CD4-positive, alpha-beta T cell treated with Interleukin-2 at 100 ng/mL for 4 hours (primary cell): Measurements from ENCODE around the gene DPF3.

Source experiments
- DNase-seq: peaks from one replicate; pipeline ENCODE4 v3.0.0-alpha.2; 2020; ENCODE audit warnings: low spot score

DPF3 gene

GRCh38 chr14:72644038-72644437 is 249.9 kb downstream of the DPF3 start:
- DNase-seq: no peak

GRCh38 chr14:72643317-72643801 is 250.5 kb downstream of the DPF3 start:
- no peak for DNase-seq

GRCh38 chr14:72640911-72641485 is 252.9 kb downstream of the DPF3 start:
- DNase-seq: no peak

- DNase-seq: no peak
These were observed 255.9 kb downstream of the DPF3 start for GRCh38 chr14:72638021-72638420.

GRCh38 chr14:72636871-72637270 is 257.0 kb downstream of the DPF3 start:
- no peak for DNase-seq

- no peak for DNase-seq
These were observed 257.8 kb downstream of the DPF3 start for GRCh38 chr14:72636094-72636493.

- no peak for DNase-seq
These were observed 258.9 kb downstream of the DPF3 start for GRCh38 chr14:72634691-72635616.

GRCh38 chr14:72633551-72633950 is 260.4 kb downstream of the DPF3 start:
- no peak for DNase-seq

- DNase-seq: no peak
These were observed 261.2 kb downstream of the DPF3 start for GRCh38 chr14:72632727-72633126.

- no peak for DNase-seq
These were observed 262.5 kb downstream of the DPF3 start for GRCh38 chr14:72631401-72631800.

- DNase-seq: no peak
These were observed 263.5 kb downstream of the DPF3 start for GRCh38 chr14:72630374-72630773.

GRCh38 chr14:72629534-72629933 is 264.4 kb downstream of the DPF3 start:
- DNase-seq: no peak

GRCh38 chr14:72625689-72626088 is 268.2 kb downstream of the DPF3 start:
- DNase-seq: no peak

- DNase-seq: no peak
These were observed 272.4 kb downstream of the DPF3 start for GRCh38 chr14:72621387-72622065.

- DNase-seq: no peak
These were observed 274.0 kb downstream of the DPF3 start for GRCh38 chr14:72619881-72620280.

- no peak for DNase-seq
These were observed 274.8 kb downstream of the DPF3 start for GRCh38 chr14:72619111-72619571.

- no peak for DNase-seq
These were observed 275.5 kb downstream of the DPF3 start for GRCh38 chr14:72618424-72618823.

GRCh38 chr14:72617391-72618031 is 276.4 kb downstream of the DPF3 start:
- DNase-seq: no peak

- DNase-seq: no peak
These were observed 277.1 kb downstream of the DPF3 start for GRCh38 chr14:72616811-72617210.

- no peak for DNase-seq
These were observed 277.6 kb downstream of the DPF3 start for GRCh38 chr14:72616294-72616693.

- DNase-seq: no peak
These were observed 278.3 kb downstream of the DPF3 start for GRCh38 chr14:72615451-72616121.
